Measurements from ENCODE around the gene ALG9. TPM values are rescaled to one million over a fixed set of nuclear protein-coding genes. Genes with fewer than 3 reads are reported as not detected.

The ALG9 gene
- total RNA-seq, 1 experiment from 2014 or later, result 19.7 TPM

DNA sequence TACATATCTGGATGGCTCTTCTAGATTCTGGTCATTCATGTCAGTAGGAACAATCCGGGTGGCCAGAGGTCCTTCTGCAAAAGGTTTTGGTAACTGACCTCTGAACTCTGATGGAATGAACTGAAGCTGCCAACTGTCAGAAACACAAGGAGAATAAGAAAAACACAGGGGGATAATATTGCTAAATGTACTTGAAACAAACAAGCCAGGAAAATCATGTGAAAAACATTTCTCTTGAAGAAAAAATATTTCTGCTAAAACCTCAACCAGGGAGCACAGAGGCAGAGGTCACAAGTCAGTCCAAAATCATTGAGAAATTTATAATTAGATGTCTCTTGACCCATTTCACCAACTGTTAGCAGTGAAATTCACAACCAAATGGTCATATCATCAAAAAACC is 35.2 kb downstream of the ALG9 start:
- H3K4me1 Mint-ChIP-seq, result peaks cover 14% of the 10 kb centered on the region
- TF ChIP-seq KAT7 (CRISPR knock-in tag; IDR thresholded peaks at IDR 0.05; ENCODE audit: borderline replicate concordance) (no peak), ZNF232 (CRISPR knock-in tag; IDR thresholded peaks at IDR 0.05) (no peak), NFYB (CRISPR knock-in tag; conservative IDR thresholded peaks at IDR 0.05; ENCODE audit: low read depth) (no peak), ZSCAN18 (CRISPR knock-in tag; IDR thresholded peaks at IDR 0.05) (no peak), OVOL2 (CRISPR knock-in tag; IDR thresholded peaks at IDR 0.05; ENCODE audit: borderline replicate concordance) (no peak), ZMAT4 (CRISPR knock-in tag; IDR thresholded peaks at IDR 0.05) (no peak), E2F5 (CRISPR knock-in tag; IDR thresholded peaks at IDR 0.05) (no peak), ELF4 (CRISPR knock-in tag; IDR thresholded peaks at IDR 0.05; ENCODE audit: low read depth) (no peak), ZNF138 (CRISPR knock-in tag; conservative IDR thresholded peaks at IDR 0.05) (no peak), ZNF219 (CRISPR knock-in tag; IDR thresholded peaks at IDR 0.05; ENCODE audit: borderline replicate concordance) (no peak), ZNF281 (CRISPR knock-in tag; IDR thresholded peaks at IDR 0.05) (no peak), SP1 (CRISPR knock-in tag; conservative IDR thresholded peaks at IDR 0.05) (no peak), IRF2 (CRISPR knock-in tag; IDR thresholded peaks at IDR 0.05; ENCODE audit: borderline replicate concordance, low read depth) (no peak), FOXP1 (CRISPR knock-in tag; IDR thresholded peaks at IDR 0.05; ENCODE audit: borderline replicate concordance) (no peak), ESRRA (CRISPR knock-in tag; IDR thresholded peaks at IDR 0.05; ENCODE audit: borderline replicate concordance) (no peak)
- TF ChIP-seq, protein P1, sequence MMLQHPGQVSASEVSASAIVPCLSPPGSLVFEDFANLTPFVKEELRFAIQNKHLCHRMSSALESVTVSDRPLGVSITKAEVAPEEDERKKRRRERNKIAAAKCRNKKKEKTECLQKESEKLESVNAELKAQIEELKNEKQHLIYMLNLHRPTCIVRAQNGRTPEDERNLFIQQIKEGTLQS (CRISPR knock-in tag; conservative IDR thresholded peaks at IDR 0.05), result no peak
- TF ChIP-seq, protein P2, sequence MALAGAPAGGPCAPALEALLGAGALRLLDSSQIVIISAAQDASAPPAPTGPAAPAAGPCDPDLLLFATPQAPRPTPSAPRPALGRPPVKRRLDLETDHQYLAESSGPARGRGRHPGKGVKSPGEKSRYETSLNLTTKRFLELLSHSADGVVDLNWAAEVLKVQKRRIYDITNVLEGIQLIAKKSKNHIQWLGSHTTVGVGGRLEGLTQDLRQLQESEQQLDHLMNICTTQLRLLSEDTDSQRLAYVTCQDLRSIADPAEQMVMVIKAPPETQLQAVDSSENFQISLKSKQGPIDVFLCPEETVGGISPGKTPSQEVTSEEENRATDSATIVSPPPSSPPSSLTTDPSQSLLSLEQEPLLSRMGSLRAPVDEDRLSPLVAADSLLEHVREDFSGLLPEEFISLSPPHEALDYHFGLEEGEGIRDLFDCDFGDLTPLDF (CRISPR knock-in tag; IDR thresholded peaks at IDR 0.05), result no peak
- no peak overlapping the region for H3K4me3 Mint-ChIP-seq
- no peak overlapping the region for H3K27ac Mint-ChIP-seq
- DNase-seq (ENCODE audit: low spot score) (no peak), ATAC-seq (no peak)
- H3K9me3 Mint-ChIP-seq, result no peaks in the 10 kb centered on the region
- POLR2A ChIA-PET, result no interaction called here
- H3K27me3 Mint-ChIP-seq (ENCODE audit: low read depth), result no peaks in the 10 kb centered on the region
- CTCF ChIA-PET, result no interaction called here
- no peaks in the 10 kb centered on the region for H3K36me3 Mint-ChIP-seq

GRCh38 chr11:111835665-111836064 is 35.7 kb downstream of the ALG9 start:
- no peaks in the 10 kb centered on the region for H3K27me3 Mint-ChIP-seq (ENCODE audit: low read depth)
- H3K4me3 Mint-ChIP-seq, result no peak overlapping the region
- DNase-seq (ENCODE audit: low spot score) (no peak), ATAC-seq (no peak)
- no peak overlapping the region for H3K27ac Mint-ChIP-seq
- POLR2A ChIA-PET, result no interaction called here
- CTCF ChIA-PET, result no interaction called here
- no peaks in the 10 kb centered on the region for H3K36me3 Mint-ChIP-seq
- H3K9me3 Mint-ChIP-seq, result no peaks in the 10 kb centered on the region
- peaks cover 10% of the 10 kb centered on the region for H3K4me1 Mint-ChIP-seq
- TF ChIP-seq ZNF219 (CRISPR knock-in tag; IDR thresholded peaks at IDR 0.05; ENCODE audit: borderline replicate concordance) (no peak), ZNF532 (CRISPR knock-in tag; IDR thresholded peaks at IDR 0.05; ENCODE audit: borderline replicate concordance) (no peak), FOXK1 (CRISPR knock-in tag; IDR thresholded peaks at IDR 0.05) (no peak), NFE2L1 (CRISPR knock-in tag; IDR thresholded peaks at IDR 0.05) (no peak), AR (CRISPR knock-in tag; IDR thresholded peaks at IDR 0.05) (no peak), HMGA2 (CRISPR knock-in tag; IDR thresholded peaks at IDR 0.05) (no peak)

Data from WTC11 (cell line).